HG03354 (cell line): ENCODE measurements around the gene TRA2B.
A peak's percentile ranks its signal among the peaks of the same experiment; 100 is the strongest.

ENCODE experiments used
- ATAC-seq: cut with Tn5 transposase; IDR thresholded peaks from one replicate; pipeline ENCODE4 v1.9.1; 2021; ENCODE audit warnings: mild to moderate bottlenecking; ENCODE audit not compliant: unreplicated experiment, poor library complexity, severe bottlenecking

The TRA2B gene

DNA sequence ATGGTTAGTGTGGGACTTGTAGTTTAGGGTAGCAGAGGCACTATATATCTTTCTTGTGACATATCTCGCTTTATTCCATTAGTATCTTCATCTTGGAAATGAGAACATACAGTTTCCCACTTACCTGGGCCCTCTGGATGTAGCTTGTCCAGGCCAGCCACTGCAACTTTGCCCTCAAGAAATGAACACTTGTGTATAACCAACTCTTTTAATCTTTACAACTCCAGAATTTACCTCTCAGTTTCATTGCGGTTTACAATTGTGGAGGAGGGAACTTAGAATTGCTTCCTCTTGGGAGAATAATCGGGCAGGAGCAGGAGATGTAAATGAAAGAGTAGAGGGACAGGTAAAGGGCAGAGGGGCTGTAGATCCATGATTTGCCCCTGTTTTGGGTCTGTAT is 18.4 kb upstream of the TRA2B start:
- ATAC-seq: no peak

DNA sequence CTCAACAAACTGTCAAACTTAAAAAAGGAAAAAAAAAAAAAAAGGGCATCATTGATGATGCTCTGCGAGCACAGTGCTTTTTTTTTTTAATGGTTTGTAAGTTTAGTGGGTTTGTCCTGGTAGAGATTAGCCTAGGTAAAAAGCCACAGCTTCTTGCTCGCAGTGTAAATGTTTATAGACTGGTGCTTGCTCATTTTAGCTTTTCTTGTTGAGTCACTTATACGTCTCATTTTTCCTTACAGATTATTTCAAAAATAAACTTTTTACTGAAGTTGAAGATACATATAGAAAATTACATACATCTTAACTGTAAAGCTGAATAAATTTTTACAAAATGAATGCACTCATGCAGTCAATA is 16.5 kb upstream of the TRA2B start:
- no peak for ATAC-seq

DNA sequence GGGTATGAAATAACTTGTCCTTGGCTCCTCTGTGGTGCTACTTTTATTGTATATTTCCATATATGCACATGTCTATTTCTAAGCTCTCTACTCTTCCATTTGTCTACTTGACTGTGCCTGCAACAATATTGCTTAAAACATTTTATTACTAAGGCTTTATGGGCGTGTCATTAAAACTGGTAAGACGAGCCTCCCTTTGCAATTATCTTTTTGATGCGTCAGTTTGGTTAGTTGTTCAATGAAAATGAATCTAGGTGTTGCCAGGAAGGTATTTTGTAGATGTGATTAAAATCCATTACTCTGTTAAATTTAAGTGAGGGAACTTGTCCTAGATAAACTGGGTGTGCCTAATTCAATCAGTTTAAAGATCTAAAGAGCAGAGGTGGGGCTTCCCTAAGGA is 12.9 kb upstream of the TRA2B start:
- no peak for ATAC-seq

DNA sequence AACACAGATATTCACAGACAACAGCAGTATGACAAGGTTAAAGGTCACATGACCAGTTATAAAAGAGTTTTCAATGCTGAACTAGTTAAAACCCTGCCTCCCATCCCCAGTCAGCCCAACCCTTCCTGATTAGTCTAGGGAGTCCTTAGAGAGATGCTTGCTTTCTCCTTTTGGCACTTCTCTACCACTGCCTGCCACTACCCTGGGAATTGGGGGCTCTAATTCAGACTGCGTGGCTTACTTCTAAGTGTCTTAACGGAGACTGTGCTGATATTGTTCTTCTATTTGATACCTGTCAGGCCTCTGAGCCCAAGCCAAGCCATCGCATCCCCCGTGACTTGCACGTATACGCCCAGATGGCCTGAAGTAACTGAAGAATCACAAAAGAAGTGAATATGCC is 11.7 kb upstream of the TRA2B start:
- no peak for ATAC-seq

DNA sequence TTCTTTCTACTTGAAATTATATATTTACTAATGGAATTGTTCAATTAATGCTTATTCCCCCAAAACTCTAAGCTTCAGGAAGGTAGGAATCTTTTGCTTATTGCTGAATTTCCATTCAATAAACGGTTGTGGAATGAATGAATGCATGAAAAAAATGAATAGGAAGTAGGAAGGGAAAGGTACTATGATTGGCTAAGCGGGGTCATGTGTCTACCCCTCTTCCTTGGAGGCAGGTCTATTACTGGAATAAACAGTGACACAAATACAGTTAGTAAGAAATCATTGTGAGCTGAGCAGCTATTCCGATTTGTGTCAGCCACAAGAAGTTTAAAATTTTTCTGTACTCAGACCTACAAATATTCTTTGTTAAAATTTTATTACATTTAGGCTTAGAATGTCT is 10.5 kb upstream of the TRA2B start:
- no peak for ATAC-seq

DNA sequence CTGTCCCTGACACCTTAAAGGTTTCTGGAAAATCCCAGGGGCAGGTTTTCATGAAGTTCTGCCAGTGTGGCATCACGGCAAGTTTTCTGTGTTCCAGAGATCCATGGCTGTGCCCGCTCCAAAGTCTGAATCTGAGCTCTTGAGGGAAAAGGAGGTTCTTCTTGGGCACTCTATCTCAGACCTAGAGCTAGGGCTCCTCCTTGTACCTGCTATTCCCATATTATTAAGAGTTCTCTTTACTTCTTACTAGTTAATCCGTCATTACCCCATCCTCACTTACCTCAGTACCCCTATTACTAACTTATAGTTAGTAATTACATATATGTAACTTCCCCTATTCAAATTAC is 5.9 kb upstream of the TRA2B start:
- ATAC-seq: peak; percentile 21

DNA sequence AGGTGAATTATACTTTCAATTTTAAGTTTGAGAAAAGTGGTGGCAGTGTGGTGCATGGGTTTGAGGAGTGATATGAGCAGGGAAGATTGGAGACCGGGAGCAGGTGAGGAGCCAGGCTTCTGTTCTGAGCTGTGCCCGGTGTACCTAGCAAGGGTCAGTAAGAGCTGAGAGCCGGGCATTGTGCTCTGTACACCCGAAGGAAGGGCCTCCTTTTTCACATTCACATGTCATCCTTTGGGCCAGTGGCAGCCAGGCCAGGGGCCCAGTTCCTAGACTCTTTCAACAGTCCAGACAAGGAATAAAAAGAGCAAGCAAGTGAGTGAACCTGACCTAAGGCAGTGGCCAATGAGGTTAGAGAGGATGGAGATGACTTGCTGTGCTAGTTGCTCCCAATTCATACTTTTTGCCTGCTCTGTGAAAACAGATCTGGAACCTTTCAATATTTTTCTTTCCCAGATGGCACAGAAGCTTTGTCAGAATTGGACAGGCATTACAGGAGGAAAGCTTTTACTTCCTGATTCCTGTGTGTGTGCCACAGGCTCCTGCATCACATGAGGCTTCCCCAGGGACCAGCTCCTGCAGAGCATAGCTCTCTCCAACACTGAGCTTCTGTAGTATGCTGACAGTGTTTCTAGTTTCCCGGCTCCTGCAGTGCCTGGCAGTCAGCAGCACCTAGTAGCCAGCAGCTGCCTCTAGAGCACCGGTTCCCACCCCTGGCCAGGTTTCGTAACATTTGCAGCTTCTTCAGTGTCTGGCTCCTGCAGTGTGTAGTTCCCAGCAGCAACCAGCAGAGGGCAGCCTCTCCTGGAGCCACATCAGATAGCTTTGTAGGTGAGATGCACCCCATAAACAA is 5.3 kb upstream of the TRA2B start:
- peak; percentile 95 for ATAC-seq

DNA sequence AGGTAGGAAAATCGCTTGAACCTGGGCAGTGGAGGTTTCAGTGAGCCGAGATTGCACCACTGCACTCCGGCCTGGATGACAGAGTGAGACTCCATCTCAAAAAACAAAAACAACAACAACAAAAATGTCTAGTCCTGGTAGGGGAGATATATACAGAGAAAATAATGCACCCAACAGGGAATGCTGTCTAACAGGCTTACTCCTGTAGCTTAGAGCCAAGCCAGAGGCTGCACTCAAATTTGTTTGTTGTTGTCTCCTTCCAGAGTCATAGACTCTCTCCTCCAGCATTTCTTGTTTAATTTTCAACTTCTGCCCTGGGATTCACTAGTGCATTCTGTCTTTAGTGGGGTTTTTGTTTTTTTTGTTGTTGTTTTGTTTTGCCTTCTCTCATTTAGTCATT is 4.6 kb upstream of the TRA2B start:
- no peak for ATAC-seq

DNA sequence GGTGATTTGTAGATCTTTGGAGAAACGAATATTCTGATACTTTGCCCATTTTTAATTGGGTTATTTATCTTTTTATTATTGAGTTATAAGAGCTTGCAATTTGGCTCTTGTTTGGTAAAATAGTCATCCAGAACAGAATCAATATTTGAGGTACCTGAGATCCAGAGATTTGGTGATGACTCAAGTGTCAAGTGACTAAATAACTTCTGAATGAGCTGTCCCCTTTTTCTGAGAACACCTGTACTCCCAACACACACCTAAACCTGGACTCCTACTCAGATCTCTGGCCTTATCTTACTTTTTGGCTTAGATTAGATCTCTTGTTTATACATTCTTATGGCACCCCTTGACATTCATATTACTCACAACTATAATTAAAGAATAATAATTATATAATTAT is 3.1 kb upstream of the TRA2B start:
- ATAC-seq: no peak

DNA sequence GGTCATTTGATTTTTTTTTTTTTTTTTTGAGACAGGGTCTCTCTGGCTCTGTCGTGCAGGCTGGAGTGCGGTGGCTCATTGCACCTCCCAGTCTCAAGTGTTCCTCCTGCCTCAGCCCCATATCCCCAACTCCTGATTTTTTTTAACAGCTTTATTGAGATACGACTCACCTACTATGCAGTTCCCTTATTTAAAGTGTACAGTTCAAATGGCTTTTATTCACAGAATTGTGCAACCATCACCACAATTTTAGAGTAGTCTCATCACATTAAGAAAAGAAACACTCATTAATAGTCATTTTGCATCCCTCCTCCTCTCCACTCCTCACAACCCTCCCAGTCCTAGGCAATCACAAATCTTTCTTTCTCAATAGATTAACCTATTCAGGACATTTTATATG is 1.9 kb upstream of the TRA2B start:
- no peak for ATAC-seq

DNA sequence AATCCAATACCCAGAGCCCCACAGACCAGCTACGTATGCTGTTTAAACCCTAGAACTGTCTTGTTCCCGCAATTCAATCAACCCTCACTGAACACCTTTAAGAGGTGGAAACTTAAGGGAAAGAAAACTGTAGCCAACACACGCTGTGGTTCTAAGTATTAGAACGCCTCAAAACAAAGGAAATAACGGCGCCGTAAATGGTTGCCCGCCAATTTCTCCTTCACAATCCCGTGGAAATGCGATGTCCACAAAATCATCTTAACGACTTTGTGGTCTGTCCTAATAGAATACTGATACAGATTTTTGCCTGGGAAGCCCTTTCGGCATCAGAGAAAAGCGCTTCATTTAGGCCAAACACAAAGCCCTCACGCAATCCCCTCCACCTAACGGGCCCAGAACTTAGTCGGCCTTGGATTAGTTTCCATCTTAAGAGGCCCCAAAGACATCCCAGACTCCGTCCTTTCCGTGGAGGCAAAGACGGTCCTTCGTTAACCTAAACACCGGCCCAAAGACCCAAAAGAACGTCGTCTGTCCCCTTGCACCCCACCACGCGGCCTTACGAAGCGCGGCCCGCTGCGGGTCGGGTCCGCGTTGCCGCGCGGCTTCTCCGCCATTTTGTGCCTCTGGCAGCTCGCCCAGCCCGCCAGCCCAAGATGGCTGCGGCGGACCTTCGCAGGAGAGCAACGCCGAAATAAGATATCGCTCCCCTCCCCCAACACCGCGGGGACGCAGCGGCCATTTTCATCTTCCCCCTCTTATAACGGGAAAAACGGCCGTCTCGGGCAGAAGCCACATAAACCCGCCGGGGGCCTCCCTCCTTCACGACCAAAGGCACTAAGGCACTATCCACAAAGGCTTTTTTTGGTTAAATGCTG is 763 bp downstream of the TRA2B start:
- peak; percentile 51 for ATAC-seq

DNA sequence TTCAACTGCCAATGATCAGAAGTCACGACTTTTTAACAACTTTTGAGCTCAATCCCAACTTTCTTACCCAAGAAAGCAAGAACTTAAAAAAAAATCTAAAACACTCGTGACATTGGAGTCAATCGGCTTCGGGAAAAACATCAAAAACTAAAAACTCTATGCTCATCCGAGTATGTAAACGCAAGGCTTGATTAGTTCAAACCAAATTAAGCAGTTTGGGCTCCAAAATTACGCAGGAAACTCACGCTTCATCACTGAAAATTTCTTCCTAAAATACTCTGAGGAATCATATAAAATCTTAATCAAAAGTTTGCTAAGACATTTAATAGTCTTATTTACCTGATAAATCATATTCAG is 1.6 kb downstream of the TRA2B start:
- no peak for ATAC-seq

DNA sequence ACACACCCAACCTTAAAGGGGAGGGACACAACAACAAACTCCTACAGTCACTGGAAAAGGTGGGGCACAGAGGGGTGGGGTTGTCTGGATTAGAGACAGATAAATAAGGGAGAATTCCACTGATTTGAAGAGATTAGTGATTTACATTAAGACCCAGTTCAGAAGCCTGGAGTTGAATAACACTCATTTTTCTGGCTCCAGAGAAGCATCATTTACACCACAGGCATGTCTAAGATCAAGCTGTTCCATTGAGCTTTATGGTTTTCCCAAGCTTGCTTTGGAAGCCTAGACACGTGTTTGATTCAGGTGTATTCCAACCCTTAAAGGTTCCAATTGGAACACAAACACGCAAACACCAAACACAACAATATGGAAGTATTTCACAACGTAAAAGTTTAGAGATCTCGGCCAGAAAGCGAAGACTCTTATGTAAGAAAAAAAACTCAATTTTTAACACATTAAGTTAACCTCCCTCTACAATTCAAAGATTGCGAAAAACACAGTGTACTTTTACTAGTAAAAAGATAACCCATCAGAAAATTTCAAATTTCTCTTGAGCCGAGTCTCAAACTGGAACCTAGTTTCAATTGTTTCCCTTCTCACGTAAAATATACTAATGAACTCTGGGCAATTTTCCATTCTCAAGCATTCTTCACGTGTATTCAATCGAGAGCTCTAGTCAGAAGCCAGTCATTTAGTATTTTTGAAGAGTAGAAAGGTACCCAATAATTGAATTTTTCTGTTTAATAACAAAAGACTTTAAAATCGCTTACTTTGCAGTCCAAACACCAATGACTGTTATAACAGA is 2.1 kb downstream of the TRA2B start:
- ATAC-seq: no peak

DNA sequence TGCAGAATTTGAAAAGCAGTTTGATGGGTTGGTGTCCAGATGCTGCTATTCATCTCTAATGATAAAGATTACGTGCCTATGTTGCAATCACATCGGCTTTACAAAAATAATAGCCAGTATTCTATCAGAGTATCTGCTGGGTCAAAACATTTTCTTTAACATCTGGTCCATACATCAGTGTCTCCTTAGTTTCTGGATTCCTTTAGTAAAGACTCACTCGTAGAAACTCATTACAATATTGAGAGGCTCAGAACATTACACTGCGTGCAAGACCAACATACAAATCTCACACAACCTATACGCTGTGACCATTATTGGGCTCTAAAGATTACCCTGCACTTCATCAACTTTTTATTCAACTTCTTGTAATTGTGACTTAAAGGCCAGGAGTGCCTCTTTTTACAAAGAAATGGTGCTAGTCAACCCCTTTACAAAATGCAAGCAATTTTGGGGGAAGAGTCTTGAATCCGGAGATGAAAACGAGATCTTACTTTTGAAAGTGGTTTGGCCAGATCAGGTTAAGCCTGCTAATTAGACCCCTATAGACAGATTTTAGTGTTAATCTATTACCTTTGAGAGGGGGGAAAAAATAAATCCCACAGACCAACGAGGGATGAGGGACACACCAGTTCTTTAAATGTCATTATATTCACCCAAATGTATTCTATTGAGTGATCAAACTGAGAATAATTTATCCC is 2.9 kb downstream of the TRA2B start:
- no peak for ATAC-seq

DNA sequence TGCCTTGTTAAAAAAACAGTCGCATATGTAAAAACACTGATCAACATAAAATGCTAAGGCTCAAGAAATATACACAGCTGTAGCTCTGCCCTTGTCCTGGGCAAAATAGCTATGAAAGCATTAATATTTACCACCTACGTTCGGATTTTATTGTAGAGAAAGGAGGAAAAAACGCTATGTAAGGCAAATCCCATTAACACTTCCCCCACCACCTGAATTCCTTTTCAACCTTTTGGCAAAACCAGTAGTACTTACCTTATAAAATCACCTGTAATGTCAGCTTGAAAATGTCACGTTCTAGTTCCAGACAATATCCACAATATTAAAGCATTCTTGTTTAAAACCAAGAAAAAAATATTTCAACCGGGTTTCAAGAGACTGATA is 3.6 kb downstream of the TRA2B start:
- no peak for ATAC-seq

DNA sequence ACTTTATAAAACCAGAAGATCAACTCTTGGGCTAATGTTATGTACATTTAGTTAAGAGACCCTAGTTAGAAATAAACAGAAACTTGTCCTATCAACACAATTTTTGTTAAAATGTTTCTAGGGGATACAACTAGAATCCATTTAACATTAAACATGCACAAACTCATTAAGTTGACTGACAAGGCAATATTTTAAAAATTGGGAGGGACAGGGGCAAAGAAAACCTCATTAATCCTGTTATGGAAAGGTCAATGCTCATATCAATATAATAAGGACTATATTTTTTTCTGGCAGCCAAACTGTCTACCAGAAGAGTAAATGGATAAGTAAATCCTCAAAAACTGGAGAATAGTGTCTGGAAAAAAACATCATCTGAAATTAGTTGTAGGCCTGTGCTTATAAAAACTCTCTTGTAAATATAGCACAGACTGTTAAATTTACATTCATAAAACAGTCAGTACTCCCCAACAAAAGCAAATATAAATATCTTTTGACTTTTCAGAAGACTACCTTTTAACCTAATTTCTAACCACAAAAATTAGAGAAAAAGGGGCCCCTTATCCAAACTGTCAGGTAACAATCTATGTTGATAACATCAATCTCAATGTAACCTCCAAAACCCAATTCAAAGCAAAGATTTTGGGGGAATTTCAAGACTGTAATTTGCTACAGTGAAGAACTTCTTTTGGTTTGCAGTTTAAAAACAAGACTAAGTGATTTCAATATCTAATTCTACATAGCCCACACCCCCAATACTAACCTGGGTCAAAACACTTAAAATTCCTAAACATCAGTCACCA is 4.2 kb downstream of the TRA2B start:
- ATAC-seq: no peak

DNA sequence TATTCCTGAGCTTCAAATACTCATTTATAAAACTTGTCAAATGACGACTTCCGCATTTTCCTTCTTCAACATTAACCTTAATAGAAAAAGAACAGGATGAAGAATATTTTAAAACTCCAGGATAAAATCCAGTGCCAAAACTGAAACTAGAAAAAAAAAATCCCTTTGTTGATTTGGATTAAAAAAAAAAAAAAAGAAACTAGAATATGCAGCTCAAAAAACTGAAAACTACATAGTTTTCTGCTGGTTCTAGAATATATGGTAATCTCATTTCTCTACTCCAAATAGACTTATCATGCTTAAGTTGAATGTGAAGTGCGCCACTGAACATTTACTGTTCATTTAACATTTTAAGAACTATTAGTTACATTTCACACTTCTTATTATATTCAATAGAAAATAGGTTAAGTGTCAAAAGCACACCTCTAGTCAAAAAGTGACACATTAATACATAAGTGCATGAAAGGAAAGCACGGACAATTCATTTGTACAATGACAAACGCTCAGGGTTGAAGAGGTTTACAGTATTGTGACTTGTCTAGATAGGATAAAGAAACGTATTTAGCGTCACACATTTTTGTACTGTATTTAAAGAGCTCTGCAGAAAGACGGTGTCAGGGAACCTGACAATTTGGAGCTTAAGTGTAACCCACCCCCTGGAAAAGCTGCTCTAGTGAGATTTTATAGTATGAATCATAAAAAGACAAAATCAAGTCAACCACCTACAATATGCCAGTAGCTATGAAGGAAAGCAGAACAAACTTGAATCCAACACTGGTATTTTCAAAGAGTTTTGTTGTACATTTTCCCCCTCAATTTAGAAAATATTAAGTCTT is 5.8 kb downstream of the TRA2B start:
- no peak for ATAC-seq

DNA sequence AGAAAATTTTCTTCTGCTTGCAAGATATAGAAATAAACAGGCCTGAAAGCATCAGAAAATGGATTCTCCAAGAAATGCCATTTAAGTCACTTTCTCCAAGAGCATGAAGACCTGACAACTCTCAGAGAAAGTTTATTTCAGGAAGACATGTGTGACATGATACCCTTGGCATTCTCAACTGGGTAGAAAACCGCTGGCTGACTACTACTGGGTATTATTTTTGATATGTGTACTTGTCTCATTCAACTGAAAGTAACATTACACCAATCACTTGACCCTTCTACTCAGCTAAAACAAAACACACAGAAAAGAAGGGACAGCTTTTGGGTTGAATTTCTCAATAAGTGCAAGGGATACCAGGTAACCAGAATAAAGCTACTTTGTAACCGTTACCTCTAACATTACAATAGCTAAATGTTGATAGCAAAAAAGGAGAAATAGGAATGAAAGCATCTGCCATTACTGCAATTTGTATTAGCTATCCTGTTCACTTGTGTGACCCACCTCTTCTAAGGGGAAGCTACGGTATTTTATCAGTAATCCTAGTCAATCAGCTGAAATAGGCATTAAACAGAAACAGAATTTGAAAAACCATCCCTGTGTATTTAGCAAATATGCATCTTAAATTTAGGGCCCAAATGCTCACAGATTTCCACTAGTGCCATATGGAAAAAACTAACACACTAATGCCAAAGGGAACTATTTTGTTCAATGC is 7.3 kb downstream of the TRA2B start:
- no peak for ATAC-seq
